ENCODE data around the gene TCEA2. TPM values are rescaled to one million over a fixed set of nuclear protein-coding genes. Genes with fewer than 3 reads are reported as not detected.

Gene TCEA2
- total and polyA plus RNA-seq, 2 of the 13 experiments (the other 11 are each of a cell fraction or from before 2014, with no cell fraction given) = 28.1 to 33.7 TPM

- TF ChIP-seq IRF1 (CRISPR knock-in tag; IDR thresholded peaks at IDR 0.05; ENCODE audit: low read depth) (no peak), TERF1 (CRISPR knock-in tag; IDR thresholded peaks at IDR 0.05) (peak; percentile 92), ZHX1 (CRISPR knock-in tag; IDR thresholded peaks at IDR 0.05; ENCODE audit: low read depth) (peak; percentile 62), ZBTB46 (CRISPR knock-in tag; IDR thresholded peaks at IDR 0.05; ENCODE audit: borderline replicate concordance) (peak; percentile 75; the same call in 1 of the 2 replicates), ZNF180 (CRISPR knock-in tag; IDR thresholded peaks at IDR 0.05; ENCODE audit: borderline replicate concordance, low read depth) (peak; percentile 86; the same call in 1 of the 2 replicates), ZBTB25 (CRISPR knock-in tag; IDR thresholded peaks at IDR 0.05) (peak; percentile 92), TCF12 (IDR thresholded peaks at IDR 0.05) (no peak), TCF12 (CRISPR knock-in tag; IDR thresholded peaks at IDR 0.05) (peak; percentile 95; the same call in 1 of the 2 replicates), ZNF20 (CRISPR knock-in tag; IDR thresholded peaks at IDR 0.05) (0 out of 2 replicates have a peak, but pooled peaks have one; percentile 90), ZNF703 (CRISPR knock-in tag; IDR thresholded peaks at IDR 0.05; ENCODE audit: borderline replicate concordance) (peak; percentile 94), ZFP36L1 (CRISPR knock-in tag; IDR thresholded peaks at IDR 0.05) (peak; percentile 89), SMC3 (IDR thresholded peaks at IDR 0.05; ENCODE audit: low read length) (no peak), TAF1 (CRISPR knock-in tag; IDR thresholded peaks at IDR 0.05) (peak; percentile 87), TEAD2 (CRISPR knock-in tag; IDR thresholded peaks at IDR 0.05) (no peak), NR2F6 (IDR thresholded peaks at IDR 0.05) (no peak), NR2F6 (CRISPR knock-in tag; IDR thresholded peaks at IDR 0.05) (no peak; the same call in 1 of the 2 replicates), ZBTB37 (CRISPR knock-in tag; IDR thresholded peaks at IDR 0.05) (0 out of 2 replicates have a peak, but pooled peaks have one; percentile 41), PAWR (CRISPR knock-in tag; IDR thresholded peaks at IDR 0.05; ENCODE audit: borderline replicate concordance) (peak; percentile 96)
Observed at GRCh38 chr20:64062596-64063388, at the start of gene TCEA2 (continued).
